K562 (cell line): Measurements from ENCODE around the gene ARL3. TPM values are rescaled to one million over a fixed set of nuclear protein-coding genes. Genes with fewer than 3 reads are reported as not detected.

Experiments
- CCNT2 ChIP-seq: IDR thresholded peaks from 2 replicates; pipeline ENCODE4 v1.6.1; 2011; ENCODE audit warnings: borderline replicate concordance, low read depth, mild to moderate bottlenecking, moderate library complexity, mixed read lengths, low read length; ENCODE audit not compliant: insufficient read length; ENCODE audit errors: extremely low read depth
- EP300 ChIP-seq: IDR thresholded peaks from 2 replicates; pipeline ENCODE4 v1.6.1; 2012; ENCODE audit warnings: low read length, improper control_type of control experiment
- FOXM1 ChIP-seq, 2 experiments: fragments of 450-650 bp in 1 of 2; sonication (generic) in 1 of 2; formaldehyde crosslinking in 1 of 2; IDR thresholded peaks; 2 replicates each; pipeline versions ENCODE4 v1.6.1 to v1.9.0; 2017 to 2022; ENCODE audit warnings: low read depth in 2 of 2, mild to moderate bottlenecking in 2 of 2, missing genetic modification reagents in 1 of 2, moderate library complexity in 1 of 2
- HDAC1 ChIP-seq, 2 experiments: fragments of 450-650 bp; IDR thresholded peaks; 2 replicates each; pipeline ENCODE4 v1.6.1; 2016 to 2017; ENCODE audit warnings: inconsistent platforms in 1 of 2, mild to moderate bottlenecking in 1 of 2, moderate library complexity in 1 of 2
- MAFF ChIP-seq: IDR thresholded peaks from 2 replicates; pipeline ENCODE4 v1.6.1; 2012; ENCODE audit warnings: low read length, improper control_type of control experiment
- MEIS2 ChIP-seq: fragments of 450-650 bp; IDR thresholded peaks from 2 replicates; pipeline ENCODE4 v1.6.1; 2014; ENCODE audit warnings: mild to moderate bottlenecking; ENCODE audit not compliant: partially characterized antibody
- MXI1 ChIP-seq: IDR thresholded peaks from 2 replicates; pipeline ENCODE4 v1.6.1; 2011; ENCODE audit warnings: low read depth, mild to moderate bottlenecking, improper control_type of control experiment, low read length
- NRF1 ChIP-seq, 2 experiments: fragments of 450-650 bp; IDR thresholded peaks in 1 of 2; conservative IDR thresholded peaks in 1 of 2; 2 replicates each; pipeline ENCODE4 v1.6.1; 2014; ENCODE audit warnings: mild to moderate bottlenecking in 2 of 2
- POLR2H ChIP-seq: IDR thresholded peaks from 2 replicates; pipeline ENCODE4 v1.6.1; 2016; ENCODE audit warnings: missing genetic modification characterization, low read depth, mild to moderate bottlenecking, control low read depth, missing compliant biosample characterization, moderate library complexity
- RCOR1 ChIP-seq, 2 experiments: IDR thresholded peaks; 2 replicates each; pipeline ENCODE4 v1.6.1; 2012; ENCODE audit warnings: low read depth in 2 of 2, low read length in 2 of 2, borderline replicate concordance in 1 of 2, improper control_type of control experiment in 1 of 2
- SMARCE1 ChIP-seq: fragments of 450-650 bp; IDR thresholded peaks from 2 replicates; pipeline ENCODE4 v1.7.1; 2016; ENCODE audit warnings: mild to moderate bottlenecking
- SREBF1 ChIP-seq: fragments of 150-350 bp; IDR thresholded peaks from 2 replicates; pipeline ENCODE4 v1.6.1; 2014; ENCODE audit warnings: antibody characterized with exemption, low read depth, low read length, borderline replicate concordance
- TCF7 ChIP-seq: sonication (generic); IDR thresholded peaks from 2 replicates; pipeline ENCODE4 v1.6.1; 2016; ENCODE audit warnings: antibody characterized with exemption, borderline replicate concordance
- TEAD2 ChIP-seq: fragments of 450-650 bp; IDR thresholded peaks from 2 replicates; pipeline ENCODE4 v1.6.1; 2016; ENCODE audit warnings: missing genetic modification characterization, control low read depth, missing compliant biosample characterization
- TEAD4 ChIP-seq, 2 experiments: sonication (generic) in 1 of 2; formaldehyde crosslinking in 1 of 2; IDR thresholded peaks; 2 replicates each; pipeline versions ENCODE4 v1.6.1 to v1.8.0; 2012 to 2022; ENCODE audit warnings: borderline replicate concordance in 1 of 2, inconsistent platforms in 1 of 2, low read length in 1 of 2, mild to moderate bottlenecking in 1 of 2, missing genetic modification reagents in 1 of 2
- ZNF143 ChIP-seq: sonication (generic); formaldehyde crosslinking; IDR thresholded peaks from 2 replicates; pipeline ENCODE4 v1.9.0; 2022; ENCODE audit warnings: mild to moderate bottlenecking, missing genetic modification reagents
- ZNF224 ChIP-seq: sonication (generic); formaldehyde crosslinking; IDR thresholded peaks from 2 replicates; pipeline ENCODE4 v1.8.0; 2022; ENCODE audit warnings: mild to moderate bottlenecking, missing genetic modification reagents
- ZZZ3 ChIP-seq: fragments of 450-650 bp; IDR thresholded peaks from 2 replicates; pipeline ENCODE4 v1.6.1; 2016; ENCODE audit warnings: antibody characterized with exemption, mild to moderate bottlenecking, moderate library complexity
- polyA plus RNA-seq, 8 experiments: library from polyadenylated mRNA; depleted of rRNA in 4 of 8; stranded (reverse) in 5 of 8; unstranded in 3 of 8; fragments of >200 nt; fragmentation: Nextera tagmentation in 2 of 8; fragmentation: Illumina TruSeq in 1 of 8; extraction: Ambion mirVana in 2 of 8; extraction: Trizol in 1 of 8; gene quantifications; 2 replicates each; pipeline versions ENCODE4 v1.2.1 to v1.2.3, GENCODE V29; 2011 to 2014; ENCODE audit warnings: inconsistent platforms in 1 of 8, missing spikeins in 1 of 8
- total RNA-seq, 7 experiments: library from RNA; depleted of rRNA in 6 of 7; stranded (reverse); fragments of >200 nt in 6 of 7; fragmentation: Illumina TruSeq in 2 of 7; extraction: Trizol in 2 of 7; gene quantifications; 2 replicates each; pipeline versions ENCODE4 v1.2.1 to v1.2.3, GENCODE V29; 2011 to 2021; ENCODE audit warnings: low replicate concordance in 1 of 7
- TF ChIP-seq, protein P1 (sequence below): fragments of 450-650 bp; IDR thresholded peaks from 2 replicates; pipeline ENCODE4 v1.6.1; 2016; ENCODE audit warnings: low read depth, mild to moderate bottlenecking, moderate library complexity
- TF ChIP-seq, protein P2 (sequence below): fragments of 450-650 bp; IDR thresholded peaks from 2 replicates; pipeline ENCODE4 v1.6.1; 2017; ENCODE audit warnings: mild to moderate bottlenecking, moderate library complexity
- TF ChIP-seq, protein P3 (sequence below): fragments of 450-650 bp; IDR thresholded peaks from 2 replicates; pipeline ENCODE4 v1.7.0; 2016; ENCODE audit warnings: borderline replicate concordance
- TF ChIP-seq, protein P4 (sequence below), 2 experiments: fragments of 450-650 bp; conservative IDR thresholded peaks; 2 replicates each; pipeline ENCODE4 v1.6.1; 2017; ENCODE audit warnings: mild to moderate bottlenecking in 2 of 2, moderate library complexity in 2 of 2

ARL3 gene
- total and polyA plus RNA-seq, 9 of the 15 experiments (the other 6 are each of a cell fraction or from before 2014, with no cell fraction given): 2.9 to 8.9 (median 4.8) TPM

DNA sequence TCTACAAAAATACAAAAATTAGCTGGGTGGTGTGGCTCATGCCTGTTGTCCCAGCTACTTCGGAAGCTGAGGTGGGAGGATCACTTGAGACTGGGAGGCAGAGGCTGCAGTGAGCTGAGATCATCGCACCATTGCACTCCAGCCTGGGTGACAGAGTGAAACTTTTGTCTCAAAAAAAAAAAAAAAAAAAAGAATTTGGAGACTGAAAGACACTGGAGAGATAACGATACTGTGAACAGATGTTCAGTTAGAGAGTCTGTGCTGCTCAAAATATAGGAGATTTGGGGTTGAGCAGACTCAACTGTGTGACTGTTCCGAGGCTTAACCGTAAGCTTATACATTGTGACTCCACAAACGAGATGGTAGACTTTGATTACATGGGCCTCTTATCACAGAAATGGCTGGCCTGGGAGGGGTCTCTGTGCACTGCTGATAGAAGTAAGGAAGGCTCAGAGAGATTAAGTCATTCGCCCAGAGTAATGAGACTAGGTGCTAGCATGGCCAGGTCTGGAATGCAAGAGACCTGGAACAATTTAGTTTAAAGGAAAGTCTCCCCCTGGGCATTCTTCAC is 48.9 kb upstream of the ARL3 start (continued):
- TF ChIP-seq EP300 (peak; percentile 85), SMARCE1 (peak; percentile 78), MEIS2 (peak; percentile 13), TEAD2 (no peak), MXI1 (no peak), ZZZ3 (no peak), CCNT2 (peak; percentile 62), TCF7 (no peak), MAFF (no peak), NRF1 (conservative IDR thresholded peaks at IDR 0.05 in 1 of 2, IDR thresholded peaks at IDR 0.05 in 1 of 2) (peak in 1 of 2 experiments; percentile 36; a peak in 2 of 4 replicates), ZNF143 (CRISPR knock-in tag) (no peak), RCOR1 (IDR thresholded peaks at IDR 0.05; ENCODE audit: borderline replicate concordance in 1 of 2, low read depth in 2 of 2, low read length in 2 of 2) (peak; percentile 22 to 75; a peak in 3 of 4 replicates), FOXM1 (IDR thresholded peaks at IDR 0.05; ENCODE audit: low read depth) (0 out of 2 replicates have a peak, but pooled peaks have one; percentile 49), FOXM1 (CRISPR knock-in tag; IDR thresholded peaks at IDR 0.05; ENCODE audit: low read depth) (no peak), SREBF1 (no peak), TEAD4 (IDR thresholded peaks at IDR 0.05; ENCODE audit: low read length) (peak; percentile 84), TEAD4 (CRISPR knock-in tag; IDR thresholded peaks at IDR 0.05; ENCODE audit: borderline replicate concordance) (no peak), HDAC1 (IDR thresholded peaks at IDR 0.05) (peak in 1 of 2 experiments; percentile 62; a peak in 1 of 4 replicates), POLR2H (tag) (no peak), ZNF224 (CRISPR knock-in tag) (no peak)
- TF ChIP-seq, protein P1, sequence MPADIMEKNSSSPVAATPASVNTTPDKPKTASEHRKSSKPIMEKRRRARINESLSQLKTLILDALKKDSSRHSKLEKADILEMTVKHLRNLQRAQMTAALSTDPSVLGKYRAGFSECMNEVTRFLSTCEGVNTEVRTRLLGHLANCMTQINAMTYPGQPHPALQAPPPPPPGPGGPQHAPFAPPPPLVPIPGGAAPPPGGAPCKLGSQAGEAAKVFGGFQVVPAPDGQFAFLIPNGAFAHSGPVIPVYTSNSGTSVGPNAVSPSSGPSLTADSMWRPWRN: no peak
- TF ChIP-seq, protein P2, sequence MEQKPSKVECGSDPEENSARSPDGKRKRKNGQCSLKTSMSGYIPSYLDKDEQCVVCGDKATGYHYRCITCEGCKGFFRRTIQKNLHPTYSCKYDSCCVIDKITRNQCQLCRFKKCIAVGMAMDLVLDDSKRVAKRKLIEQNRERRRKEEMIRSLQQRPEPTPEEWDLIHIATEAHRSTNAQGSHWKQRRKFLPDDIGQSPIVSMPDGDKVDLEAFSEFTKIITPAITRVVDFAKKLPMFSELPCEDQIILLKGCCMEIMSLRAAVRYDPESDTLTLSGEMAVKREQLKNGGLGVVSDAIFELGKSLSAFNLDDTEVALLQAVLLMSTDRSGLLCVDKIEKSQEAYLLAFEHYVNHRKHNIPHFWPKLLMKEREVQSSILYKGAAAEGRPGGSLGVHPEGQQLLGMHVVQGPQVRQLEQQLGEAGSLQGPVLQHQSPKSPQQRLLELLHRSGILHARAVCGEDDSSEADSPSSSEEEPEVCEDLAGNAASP: no peak
- TF ChIP-seq, protein P3, sequence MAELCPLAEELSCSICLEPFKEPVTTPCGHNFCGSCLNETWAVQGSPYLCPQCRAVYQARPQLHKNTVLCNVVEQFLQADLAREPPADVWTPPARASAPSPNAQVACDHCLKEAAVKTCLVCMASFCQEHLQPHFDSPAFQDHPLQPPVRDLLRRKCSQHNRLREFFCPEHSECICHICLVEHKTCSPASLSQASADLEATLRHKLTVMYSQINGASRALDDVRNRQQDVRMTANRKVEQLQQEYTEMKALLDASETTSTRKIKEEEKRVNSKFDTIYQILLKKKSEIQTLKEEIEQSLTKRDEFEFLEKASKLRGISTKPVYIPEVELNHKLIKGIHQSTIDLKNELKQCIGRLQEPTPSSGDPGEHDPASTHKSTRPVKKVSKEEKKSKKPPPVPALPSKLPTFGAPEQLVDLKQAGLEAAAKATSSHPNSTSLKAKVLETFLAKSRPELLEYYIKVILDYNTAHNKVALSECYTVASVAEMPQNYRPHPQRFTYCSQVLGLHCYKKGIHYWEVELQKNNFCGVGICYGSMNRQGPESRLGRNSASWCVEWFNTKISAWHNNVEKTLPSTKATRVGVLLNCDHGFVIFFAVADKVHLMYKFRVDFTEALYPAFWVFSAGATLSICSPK: no peak
- TF ChIP-seq, protein P4, sequence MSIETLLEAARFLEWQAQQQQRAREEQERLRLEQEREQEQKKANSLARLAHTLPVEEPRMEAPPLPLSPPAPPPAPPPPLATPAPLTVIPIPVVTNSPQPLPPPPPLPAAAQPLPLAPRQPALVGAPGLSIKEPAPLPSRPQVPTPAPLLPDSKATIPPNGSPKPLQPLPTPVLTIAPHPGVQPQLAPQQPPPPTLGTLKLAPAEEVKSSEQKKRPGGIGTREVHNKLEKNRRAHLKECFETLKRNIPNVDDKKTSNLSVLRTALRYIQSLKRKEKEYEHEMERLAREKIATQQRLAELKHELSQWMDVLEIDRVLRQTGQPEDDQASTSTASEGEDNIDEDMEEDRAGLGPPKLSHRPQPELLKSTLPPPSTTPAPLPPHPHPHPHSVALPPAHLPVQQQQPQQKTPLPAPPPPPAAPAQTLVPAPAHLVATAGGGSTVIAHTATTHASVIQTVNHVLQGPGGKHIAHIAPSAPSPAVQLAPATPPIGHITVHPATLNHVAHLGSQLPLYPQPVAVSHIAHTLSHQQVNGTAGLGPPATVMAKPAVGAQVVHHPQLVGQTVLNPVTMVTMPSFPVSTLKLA (conservative IDR thresholded peaks at IDR 0.05): no peak
